Activated B cell treated with CpG ODN at 0.5 μM for 24 hours (primary cell): Measurements from ENCODE around the gene RHOBTB3. TPM values are rescaled to one million over a fixed set of nuclear protein-coding genes. Genes with fewer than 3 reads are reported as not detected.
"Not testable (repeated sequence)": the region's sequence is repeated elsewhere in the genome, so short reads cannot be mapped to it uniquely, and the experiment has no call there.

Source experiments
- ATAC-seq: fragments of 200-7000 bp; cut with Tn5 transposase; one replicate; pipeline ENCODE4 v1.10.0; 2021; ENCODE audit warnings: low read depth, mild to moderate bottlenecking, moderate library complexity
- CTCF ChIA-PET: fragments of 350-600 bp; sonication (Branson Sonifier 250); formaldehyde crosslinking; loops from one replicate; lab custom pipeline; 2021; ENCODE audit warnings: antibody characterized with exemption; lab: Charles Lee
- POLR2A ChIA-PET: fragments of 350-600 bp; sonication (Branson Sonifier 250); formaldehyde crosslinking; loops from one replicate; lab custom pipeline; 2021; ENCODE audit warnings: antibody characterized with exemption; lab: Charles Lee
- DNase-seq: peaks from one replicate; pipeline ENCODE4 v3.0.0; 2022
- H3K27ac Mint-ChIP-seq: one replicate; pipeline ENCODE4 v1.8.0; 2020; ENCODE audit warnings: mixed read lengths
- H3K27me3 Mint-ChIP-seq: one replicate; pipeline ENCODE4 v1.8.0; 2021; ENCODE audit warnings: mixed read lengths
- H3K36me3 Mint-ChIP-seq: one replicate; pipeline ENCODE4 v1.8.0; 2021; ENCODE audit warnings: low read depth, mixed read lengths
- H3K4me1 Mint-ChIP-seq: one replicate; pipeline ENCODE4 v1.8.0; 2021; ENCODE audit warnings: mixed read lengths
- H3K4me3 Mint-ChIP-seq: one replicate; pipeline ENCODE4 v1.8.0; 2020; ENCODE audit warnings: mild to moderate bottlenecking, mixed read lengths
- H3K9me3 Mint-ChIP-seq: one replicate; pipeline ENCODE4 v1.8.0; 2020; ENCODE audit warnings: mixed read lengths
- intact Hi-C: fragments of 100-400 bp; cut with micrococcal nuclease; formaldehyde crosslinking; loops from one replicate; pipeline ENCODE4 v1.15.1; 2024
- total RNA-seq: library from RNA; stranded (reverse); gene quantifications from 2 replicates; pipeline ENCODE4 v1.2.3, GENCODE V29; 2022
- TF ChIP-seq, protein P1 (sequence below): fragments of 200-600 bp; IDR thresholded peaks from one replicate; pipeline ENCODE4 v1.8.0; 2022; ENCODE audit warnings: antibody characterized with exemption, mild to moderate bottlenecking

Gene RHOBTB3
- total RNA-seq, 1 donor from 2014 or later: 3.3 TPM

DNA sequence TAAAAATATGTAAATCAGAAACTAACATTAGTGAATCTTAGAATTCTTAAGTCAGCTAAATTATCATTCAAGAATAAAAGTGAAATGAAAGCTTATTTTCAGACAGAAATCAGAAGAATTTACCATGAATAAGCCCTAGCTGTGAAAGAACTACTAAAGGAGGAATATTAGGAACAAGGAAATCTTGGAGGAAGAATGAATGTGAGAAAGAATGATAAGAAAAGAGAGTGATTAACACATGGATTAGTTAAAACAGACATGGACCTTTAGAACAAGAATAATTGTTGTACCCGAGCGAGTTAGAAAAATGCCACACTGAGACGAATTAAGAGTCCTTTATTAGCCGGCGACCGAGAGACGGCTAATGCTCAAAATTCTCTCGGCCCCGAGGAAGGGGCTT, 24.1 kb upstream of the RHOBTB3 start:
- no peak overlapping the region for H3K27ac Mint-ChIP-seq

DNA sequence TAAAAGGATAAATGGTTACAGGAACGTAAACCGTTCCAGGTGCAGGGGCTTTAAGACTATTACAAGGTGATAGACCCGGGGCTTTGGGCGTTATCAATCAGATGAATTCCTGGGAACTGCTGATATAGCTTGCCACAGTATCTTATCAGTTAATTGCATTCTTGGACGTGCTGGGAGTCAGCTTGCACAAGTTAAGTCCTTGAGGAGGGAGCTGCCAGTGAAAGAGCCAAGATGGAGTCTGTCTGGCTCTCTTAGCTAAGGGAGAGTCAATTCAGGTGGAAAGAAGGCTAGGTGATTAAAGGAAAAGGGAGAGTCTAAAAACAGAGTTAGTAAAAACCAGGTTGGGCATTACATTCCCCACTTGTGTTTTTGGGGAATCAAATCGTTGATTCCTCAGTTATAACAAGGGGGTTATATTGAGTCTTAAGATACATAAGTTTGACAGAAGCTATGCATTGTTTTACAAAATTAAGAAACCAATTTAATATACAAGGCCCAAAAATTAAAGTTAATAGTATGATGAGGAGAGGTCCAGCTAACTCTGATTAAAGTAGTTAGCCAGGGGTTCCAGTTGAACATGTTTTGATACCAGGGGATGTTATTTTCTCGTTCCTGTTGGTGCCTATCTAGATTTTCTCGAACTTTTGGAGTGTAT, 23.5 kb upstream of the RHOBTB3 start:
- CTCF ChIA-PET, ATAC-seq, H3K9me3 Mint-ChIP-seq: not testable (repeated sequence)

More for the DNA sequence above, 24.1 kb upstream of the RHOBTB3 start:
- Mint-ChIP-seq H3K4me1 (no peaks in the 10 kb centered on the region), H3K9me3 (no peaks in the 10 kb centered on the region), H3K4me3 (no peak overlapping the region), H3K27me3 (no peaks in the 10 kb centered on the region), H3K36me3 (no peaks in the 10 kb centered on the region)
- TF ChIP-seq, protein P1, sequence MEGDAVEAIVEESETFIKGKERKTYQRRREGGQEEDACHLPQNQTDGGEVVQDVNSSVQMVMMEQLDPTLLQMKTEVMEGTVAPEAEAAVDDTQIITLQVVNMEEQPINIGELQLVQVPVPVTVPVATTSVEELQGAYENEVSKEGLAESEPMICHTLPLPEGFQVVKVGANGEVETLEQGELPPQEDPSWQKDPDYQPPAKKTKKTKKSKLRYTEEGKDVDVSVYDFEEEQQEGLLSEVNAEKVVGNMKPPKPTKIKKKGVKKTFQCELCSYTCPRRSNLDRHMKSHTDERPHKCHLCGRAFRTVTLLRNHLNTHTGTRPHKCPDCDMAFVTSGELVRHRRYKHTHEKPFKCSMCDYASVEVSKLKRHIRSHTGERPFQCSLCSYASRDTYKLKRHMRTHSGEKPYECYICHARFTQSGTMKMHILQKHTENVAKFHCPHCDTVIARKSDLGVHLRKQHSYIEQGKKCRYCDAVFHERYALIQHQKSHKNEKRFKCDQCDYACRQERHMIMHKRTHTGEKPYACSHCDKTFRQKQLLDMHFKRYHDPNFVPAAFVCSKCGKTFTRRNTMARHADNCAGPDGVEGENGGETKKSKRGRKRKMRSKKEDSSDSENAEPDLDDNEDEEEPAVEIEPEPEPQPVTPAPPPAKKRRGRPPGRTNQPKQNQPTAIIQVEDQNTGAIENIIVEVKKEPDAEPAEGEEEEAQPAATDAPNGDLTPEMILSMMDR: no peak
- POLR2A ChIA-PET: no interaction called here
- DNase-seq (no peak), ATAC-seq (no peak)
- intact Hi-C loops: no loop called here
- CTCF ChIA-PET: no interaction called here

DNA sequence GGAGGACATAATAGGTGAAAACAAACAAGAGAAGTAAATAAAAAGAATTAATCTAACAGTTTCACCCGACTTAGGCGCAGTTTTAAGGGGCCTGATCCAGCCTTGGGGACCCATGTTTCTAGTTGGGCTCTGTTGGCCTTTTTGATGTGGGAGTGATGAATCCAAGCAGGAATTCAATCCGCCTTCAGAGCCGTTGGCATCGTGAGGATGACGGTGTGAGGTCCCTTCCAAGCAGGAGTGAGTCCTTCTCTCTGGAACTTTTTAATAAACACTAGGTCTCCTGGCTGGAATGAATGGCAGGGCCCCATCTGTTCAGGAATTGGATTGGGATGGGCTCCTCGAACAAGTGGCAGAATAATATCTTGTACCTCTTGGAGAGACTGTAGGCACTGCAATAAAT, 22.3 kb upstream of the RHOBTB3 start:
- DNase-seq (no peak), ATAC-seq (no peak)
- intact Hi-C loops: no loop called here
- H3K4me3 Mint-ChIP-seq: no peak overlapping the region
- no peaks in the 10 kb centered on the region for H3K9me3 Mint-ChIP-seq
- H3K27ac Mint-ChIP-seq: no peak overlapping the region
- no peaks in the 10 kb centered on the region for H3K4me1 Mint-ChIP-seq
- CTCF ChIA-PET: no interaction called here
- no peaks in the 10 kb centered on the region for H3K27me3 Mint-ChIP-seq
- POLR2A ChIA-PET: no interaction called here
- no peaks in the 10 kb centered on the region for H3K36me3 Mint-ChIP-seq
- TF ChIP-seq, protein P1: no peak

More for the DNA sequence above, 23.5 kb upstream of the RHOBTB3 start:
- DNase-seq, H3K27ac Mint-ChIP-seq, H3K4me1 Mint-ChIP-seq, H3K4me3 Mint-ChIP-seq, POLR2A ChIA-PET, H3K27me3 Mint-ChIP-seq, intact Hi-C loops, H3K36me3 Mint-ChIP-seq: not testable (repeated sequence)

DNA sequence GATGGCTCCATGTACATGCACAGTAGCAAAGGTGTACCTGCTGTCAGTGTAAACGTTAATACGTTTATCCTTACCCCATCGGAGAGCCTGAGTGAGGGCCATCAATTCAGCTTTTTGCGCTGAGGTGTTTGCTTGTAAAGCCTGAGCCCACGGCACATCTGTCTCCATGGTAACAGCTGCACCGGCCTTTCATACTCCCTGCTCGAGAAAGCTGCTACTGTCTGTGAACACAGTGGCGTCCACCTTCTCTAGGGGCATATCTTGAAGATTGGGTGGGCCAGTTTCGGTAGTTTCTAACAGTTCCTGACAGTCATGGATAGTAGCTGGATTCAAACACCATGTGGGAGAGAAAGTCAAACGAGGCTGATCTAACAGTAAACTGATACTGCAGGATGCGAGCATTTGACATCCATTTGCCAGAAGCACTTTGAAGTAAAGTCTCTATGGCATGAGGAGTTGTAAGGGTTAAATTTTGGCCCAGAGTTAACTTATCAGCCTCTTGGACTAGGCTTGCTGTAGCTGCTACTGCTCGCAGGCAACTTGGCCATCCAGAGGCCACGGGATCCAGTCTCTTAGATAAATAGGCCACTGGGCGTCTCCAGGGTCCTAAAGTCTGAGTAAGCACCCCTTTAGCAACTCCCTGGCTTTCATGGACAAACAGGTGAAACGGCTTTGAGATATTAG, 21.0 kb upstream of the RHOBTB3 start:
- Mint-ChIP-seq H3K9me3 (no peaks in the 10 kb centered on the region), H3K4me1 (no peaks in the 10 kb centered on the region), H3K4me3 (no peak overlapping the region), H3K36me3 (no peaks in the 10 kb centered on the region), H3K27ac (no peak overlapping the region), H3K27me3 (no peaks in the 10 kb centered on the region)
- TF ChIP-seq, protein P1: no peak
- CTCF ChIA-PET: no interaction called here
- POLR2A ChIA-PET: no interaction called here
- no peak for ATAC-seq
- no peak for DNase-seq
- intact Hi-C loops: no loop called here

DNA sequence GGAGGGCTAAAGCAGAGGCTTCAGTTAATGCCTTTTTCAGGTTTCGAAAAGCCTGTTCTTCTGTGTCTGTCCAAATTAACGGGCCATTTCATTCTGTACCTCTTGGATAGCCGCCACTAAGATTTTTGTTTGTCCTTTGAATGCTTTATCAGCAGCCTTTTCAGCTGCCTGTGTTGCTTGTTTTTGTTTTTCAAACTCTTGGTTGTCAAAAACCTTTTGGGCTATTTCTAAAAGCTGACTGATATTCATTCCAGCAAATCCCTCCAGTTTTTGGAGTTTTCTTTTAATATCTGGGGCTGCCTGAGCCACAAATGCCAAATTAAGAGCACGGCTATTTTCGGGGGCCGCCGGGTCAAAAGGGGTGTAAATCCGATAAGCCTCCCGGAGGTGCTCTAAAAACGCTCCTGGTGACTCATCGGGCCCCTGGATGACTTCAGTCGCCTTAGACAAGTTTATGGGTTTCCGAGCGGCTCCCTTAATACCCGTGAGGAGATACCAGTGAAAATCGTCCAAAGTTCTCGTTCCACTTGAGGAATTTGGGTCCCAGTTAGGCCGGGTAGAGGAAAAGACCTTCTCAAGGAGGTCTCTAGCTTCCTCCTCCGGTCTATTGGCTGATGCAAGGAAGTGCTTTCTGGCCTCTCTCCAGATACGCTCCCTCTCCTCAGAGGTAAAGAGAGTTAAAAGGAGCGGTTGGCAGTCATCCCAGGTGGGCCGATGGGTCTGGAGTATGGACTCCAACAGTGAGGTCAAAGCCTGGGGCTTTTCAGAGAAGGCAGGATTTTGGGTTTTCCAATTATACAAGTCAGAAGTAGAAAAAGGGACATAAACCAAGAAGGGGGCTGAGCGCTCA, 20.3 kb upstream of the RHOBTB3 start:
- CTCF ChIA-PET, intact Hi-C loops: not testable (repeated sequence)

More for the DNA sequence above, 20.3 kb upstream of the RHOBTB3 start:
- DNase-seq, H3K4me1 Mint-ChIP-seq, H3K4me3 Mint-ChIP-seq, POLR2A ChIA-PET, H3K27ac Mint-ChIP-seq, ATAC-seq, H3K9me3 Mint-ChIP-seq, H3K36me3 Mint-ChIP-seq, H3K27me3 Mint-ChIP-seq: not testable (repeated sequence)
